ENCODE data around the gene UNC5B.

GRCh38 chr10:71266918-71267442, 54.6 kb downstream of the UNC5B start:
- TF ChIP-seq POLR2A (IDR thresholded peaks at IDR 0.05; ENCODE audit: low read length) = no peak
- no peak for TF ChIP-seq GATA1 (IDR thresholded peaks at IDR 0.05; ENCODE audit: low read depth, low read length)
